HG03139 (cell line): Measurements from ENCODE around the gene ADAP1.
A peak's percentile ranks its signal among the peaks of the same experiment; 100 is the strongest.
"Not testable (repeated sequence)": the region's sequence is repeated elsewhere in the genome, so short reads cannot be mapped to it uniquely, and the experiment has no call there.

Experiments used
- ATAC-seq: cut with Tn5 transposase; IDR thresholded peaks from one replicate; pipeline ENCODE4 v1.9.1; 2021; ENCODE audit not compliant: unreplicated experiment

The ADAP1 gene

DNA sequence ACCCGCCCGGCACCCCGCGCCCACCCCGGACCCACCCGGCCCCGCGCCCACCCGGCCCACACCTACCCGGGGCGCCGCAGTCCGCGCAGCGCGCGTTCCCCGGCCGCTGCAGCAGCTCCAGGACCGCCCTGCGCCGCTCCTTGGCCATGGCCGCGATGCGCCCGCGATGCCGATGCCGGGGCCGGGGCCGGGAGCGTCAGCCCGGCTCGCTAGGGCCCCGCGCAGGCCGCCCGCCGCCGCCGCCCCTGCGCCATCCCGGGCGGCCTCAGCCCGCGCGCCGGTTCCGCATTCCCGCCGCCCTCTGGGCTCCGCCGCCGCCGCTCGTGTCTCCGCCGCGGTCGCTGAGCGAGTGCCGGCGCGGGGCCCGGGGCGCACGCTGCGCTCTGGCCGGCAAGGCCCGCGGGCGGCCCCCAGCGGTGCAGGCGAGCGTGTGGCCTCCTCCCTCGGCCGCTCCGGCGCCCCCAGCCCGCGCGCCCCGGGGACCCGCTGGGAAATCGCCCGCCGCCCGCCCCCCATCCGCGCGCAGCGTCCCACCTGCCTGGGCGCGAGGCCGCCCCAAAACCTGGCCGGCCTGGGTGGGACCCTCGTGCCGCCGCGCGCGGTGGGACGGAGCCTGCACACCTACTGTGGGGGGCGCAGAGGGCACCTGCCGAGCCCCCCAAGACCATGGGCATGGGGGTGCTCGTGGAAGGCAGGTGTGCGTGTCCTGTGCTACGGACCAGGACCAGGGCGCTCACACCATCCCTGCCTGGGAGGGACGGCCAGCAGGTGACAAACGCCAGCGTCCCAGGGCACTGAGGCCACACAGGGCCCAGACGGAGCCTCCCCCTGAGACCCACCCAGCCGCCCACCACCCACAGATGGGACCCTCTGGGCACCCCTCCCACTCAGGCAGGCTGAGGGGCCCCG lies at the start of gene ADAP1:
Gene ADAP1 (minus strand): TSS at position 351 of the 909 bp plus-strand sequence. CDS start 203 bp downstream, at position 148.
- ATAC-seq = peak; percentile 52

GRCh38 chr7:1002445-1002844 lies 48.0 kb upstream of the ADAP1 start:
- ATAC-seq = not testable (repeated sequence)

GRCh38 chr7:1002026-1002425 lies 47.5 kb upstream of the ADAP1 start:
- ATAC-seq = not testable (repeated sequence)

DNA sequence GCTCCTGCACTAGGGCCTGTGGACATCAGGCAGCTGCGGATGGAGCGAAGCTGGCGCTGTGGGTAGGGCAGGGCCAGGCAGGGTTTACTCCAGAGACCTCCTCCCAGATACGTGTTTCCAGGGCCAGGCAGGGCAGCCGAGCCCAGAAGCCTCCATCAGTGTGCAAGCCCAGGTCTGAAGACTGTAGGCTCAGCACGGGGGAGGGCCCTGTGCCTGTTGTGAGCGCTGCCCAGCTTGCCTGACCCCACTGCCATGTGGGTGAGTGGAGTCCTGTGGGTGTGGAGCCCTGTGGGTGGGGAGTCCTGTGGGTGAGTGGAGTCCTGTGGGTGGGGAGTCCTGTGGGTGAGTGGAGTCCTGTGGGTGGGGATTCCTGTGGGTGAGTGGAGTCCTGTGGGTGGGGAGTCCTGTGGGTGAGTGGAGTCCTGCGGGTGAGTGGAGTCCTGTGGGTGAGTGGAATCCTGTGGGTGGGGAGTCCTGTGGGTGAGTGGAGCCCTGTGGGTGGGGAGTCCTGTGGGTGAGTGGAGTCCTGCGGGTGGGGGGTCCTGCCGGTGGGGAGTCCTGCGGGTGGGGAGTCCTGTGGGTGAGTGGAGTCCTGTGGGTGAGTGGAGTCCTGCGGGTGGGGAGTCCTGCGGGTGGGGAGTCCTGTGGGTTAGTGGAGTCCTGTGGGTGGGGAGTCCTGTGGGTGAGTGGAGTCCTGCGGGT lies 46.7 kb upstream of the ADAP1 start:
- not testable (repeated sequence) for ATAC-seq

GRCh38 chr7:999941-1000935 lies 45.8 kb upstream of the ADAP1 start:
- no peak for ATAC-seq

GRCh38 chr7:999149-999879 lies 44.8 kb upstream of the ADAP1 start:
- ATAC-seq = no peak

DNA sequence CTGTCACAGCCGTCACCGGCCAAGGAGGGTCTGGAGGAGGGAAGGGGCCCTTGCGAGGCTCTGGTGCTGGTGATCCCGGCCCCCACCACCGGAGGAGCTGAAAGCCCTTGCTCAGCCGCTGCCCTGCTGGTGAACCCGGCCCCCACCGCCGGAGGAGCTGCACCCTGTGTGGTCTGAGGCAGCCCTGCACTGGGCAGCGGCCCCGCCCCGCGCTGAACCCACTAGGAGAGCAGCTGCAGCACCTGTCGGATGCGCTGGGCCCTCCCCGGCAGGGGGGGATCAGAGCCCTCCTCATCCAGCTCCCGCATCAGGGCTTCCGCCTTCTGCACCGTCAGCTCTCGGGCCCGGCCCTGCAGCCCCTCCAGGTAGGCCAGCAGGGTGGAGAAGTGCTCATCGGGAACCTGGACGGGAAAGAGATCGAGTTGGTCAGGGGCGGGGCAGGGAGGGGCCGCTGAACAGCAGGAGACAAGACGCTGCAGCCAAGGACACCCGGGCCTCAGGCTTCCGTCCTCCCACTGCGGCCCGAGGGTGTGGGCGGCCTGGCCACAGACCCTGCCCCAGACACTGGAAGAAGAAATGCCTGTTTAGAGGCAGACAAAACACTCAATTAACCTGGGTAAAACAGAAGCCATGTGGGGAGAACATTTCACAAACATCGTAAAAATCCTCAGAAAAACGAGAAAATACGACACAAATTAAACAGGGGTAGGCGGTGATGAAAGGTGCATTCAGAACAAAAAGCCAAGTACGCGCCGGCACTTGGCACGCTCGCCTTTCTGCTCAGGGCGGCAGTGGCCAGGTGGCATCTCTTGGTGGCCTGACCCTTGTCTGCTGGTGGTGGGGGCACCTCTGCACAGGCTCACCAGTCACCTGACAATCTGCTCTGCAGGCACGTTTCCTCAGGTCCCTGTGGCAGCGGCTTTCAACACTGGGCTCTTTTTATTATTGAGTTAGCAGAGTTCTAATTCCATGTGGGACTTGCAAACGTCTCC lies 43.2 kb upstream of the ADAP1 start:
- no peak for ATAC-seq

- no peak for ATAC-seq
Observed at GRCh38 chr7:996079-996872, 41.8 kb upstream of the ADAP1 start.

DNA sequence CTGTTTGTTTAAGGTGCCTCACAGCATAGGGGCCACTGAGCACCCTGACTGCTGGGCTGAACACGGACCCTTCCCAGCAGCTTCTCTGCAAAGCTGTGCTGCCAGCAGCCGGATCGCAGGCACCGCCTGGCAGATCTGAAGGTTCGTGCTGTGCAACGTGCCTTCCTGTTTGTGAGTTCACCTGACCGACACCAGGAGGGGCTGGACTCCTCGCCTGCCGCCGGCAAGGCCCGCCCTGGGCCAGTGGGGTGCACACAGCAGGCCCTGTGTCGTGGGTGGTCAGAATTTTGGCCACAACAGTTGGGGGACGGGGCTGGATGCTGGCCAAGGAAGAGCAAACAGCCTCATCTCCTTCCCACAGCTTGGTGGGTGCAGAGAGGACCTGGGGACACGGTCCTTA lies 41.1 kb upstream of the ADAP1 start:
- no peak for ATAC-seq

DNA sequence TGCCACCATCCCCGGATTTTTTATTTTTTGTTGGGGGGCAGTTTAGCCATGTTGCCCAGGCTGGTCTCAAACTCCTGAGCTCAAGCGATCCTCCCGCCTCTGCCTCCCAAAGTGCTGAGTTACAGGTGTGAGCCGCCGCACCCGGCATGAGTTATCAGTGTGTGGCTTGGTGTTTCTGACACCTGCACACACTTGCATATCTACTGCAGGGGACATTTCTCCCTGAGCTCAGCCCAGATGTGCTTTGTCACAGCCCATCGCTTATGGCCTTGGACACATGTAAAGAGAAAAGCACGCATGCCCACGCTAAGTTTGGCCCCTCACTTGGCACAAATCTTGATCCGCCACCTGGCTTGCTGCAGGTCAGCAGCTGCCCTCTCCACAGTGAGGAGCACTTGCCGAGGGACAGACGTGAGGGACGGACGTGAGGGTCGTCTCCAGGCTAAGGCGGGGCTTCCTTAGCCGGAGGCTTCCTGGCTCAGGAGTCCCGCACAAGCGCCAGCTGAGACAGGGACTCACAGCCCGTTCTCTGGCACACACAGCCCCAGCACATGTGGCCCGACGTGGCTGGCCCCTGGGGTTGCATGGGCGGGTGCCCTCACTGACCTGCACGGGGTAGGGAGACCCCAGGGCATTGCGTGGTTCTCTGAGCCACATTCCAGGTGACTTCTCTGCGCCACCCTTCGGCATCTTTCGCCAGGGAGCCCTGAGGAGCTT lies 40.3 kb upstream of the ADAP1 start:
- ATAC-seq = no peak

GRCh38 chr7:992709-993607 lies 38.5 kb upstream of the ADAP1 start:
- ATAC-seq = peak; percentile 84

DNA sequence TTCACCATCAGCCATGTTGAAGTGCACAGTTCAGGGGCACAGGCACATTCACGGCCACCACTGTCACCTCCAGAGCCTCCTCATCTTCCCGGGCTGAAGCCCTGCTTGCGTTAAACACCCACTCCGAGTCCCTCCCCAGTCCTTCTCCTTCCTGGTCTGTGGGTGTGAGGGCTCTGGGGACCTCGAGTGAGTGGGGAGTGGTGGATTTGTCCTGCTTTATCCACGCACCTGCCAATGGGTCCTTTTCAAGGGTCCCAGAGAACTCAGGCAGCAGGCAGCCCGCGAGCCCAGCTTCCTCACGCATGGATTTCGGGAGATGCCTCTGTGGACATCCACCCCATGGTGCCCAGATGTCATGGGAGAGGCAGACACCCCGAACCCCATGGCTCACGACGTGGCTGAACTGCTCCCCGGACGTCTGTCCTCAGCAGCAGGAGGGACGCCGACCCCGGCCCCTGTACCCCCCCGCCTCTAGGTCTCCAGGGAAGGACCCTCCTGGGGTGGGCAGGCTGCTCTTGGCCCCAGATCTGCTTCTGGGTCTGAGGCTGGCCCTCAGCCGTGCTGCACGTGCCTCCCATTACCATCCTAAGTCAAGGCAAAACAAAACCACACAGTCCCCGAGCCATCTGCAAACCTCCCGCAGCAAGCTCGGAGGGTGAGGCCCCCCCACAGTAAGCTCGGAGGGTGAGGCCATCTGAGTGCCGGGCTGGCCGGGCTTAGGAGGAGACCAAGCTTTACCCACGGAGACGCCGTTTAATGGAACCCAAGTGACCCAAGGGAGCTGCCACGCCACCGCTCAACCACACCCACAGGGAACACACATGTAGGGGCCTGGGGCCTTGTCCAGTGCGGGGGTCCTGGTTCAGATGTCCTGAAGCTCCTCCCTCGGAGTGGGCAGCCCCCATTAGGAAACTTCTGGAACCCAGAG lies 37.5 kb upstream of the ADAP1 start:
- no peak for ATAC-seq

GRCh38 chr7:990933-991728 lies 36.7 kb upstream of the ADAP1 start:
- ATAC-seq = no peak

GRCh38 chr7:990352-990932 lies 36.0 kb upstream of the ADAP1 start:
- no peak for ATAC-seq
